NCI-H82 (cell line): Measurements from ENCODE around the gene DHRS13.
A peak's percentile ranks its signal among the peaks of the same experiment; 100 is the strongest.
"Not testable (repeated sequence)": the region's sequence is repeated elsewhere in the genome, so short reads cannot be mapped to it uniquely, and the experiment has no call there.

Source experiments
- DNase-seq: peaks from one replicate; lab custom pipeline; 2025; lab: John Stamatoyannopoulos, UW

The DHRS13 gene

GRCh38 chr17:28882154-28882895, 20.6 kb downstream of the DHRS13 start:
- no peak for DNase-seq

DNA sequence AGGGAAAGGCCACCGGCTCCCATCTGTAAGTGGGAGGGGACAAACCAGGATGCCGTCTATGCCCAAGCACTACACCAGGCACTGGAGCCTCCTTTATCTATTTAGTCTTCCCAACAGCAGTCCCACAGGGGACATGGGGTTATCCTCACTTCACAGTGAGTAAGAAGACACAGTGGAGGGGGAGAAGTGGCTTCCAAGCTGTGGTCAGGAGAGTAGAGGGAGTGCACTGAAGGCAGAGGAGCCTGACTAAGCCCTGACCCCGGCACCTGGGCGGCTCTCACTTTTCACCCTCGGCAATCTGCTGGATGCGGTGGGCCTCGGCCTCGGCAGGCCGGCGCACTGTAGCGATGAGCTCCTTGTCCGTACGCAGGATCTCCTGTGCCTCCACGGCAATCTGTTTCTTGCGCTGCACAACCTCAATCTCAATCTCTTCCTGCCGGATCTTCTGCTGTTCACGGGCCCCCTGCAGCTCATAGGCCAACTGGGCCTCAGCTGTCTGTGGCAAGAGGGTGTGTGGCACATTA, 21.3 kb downstream of the DHRS13 start:
- DNase-seq, result no peak

- no peak for DNase-seq
These were observed 22.3 kb downstream of the DHRS13 start for GRCh38 chr17:28880572-28880945.

DNA sequence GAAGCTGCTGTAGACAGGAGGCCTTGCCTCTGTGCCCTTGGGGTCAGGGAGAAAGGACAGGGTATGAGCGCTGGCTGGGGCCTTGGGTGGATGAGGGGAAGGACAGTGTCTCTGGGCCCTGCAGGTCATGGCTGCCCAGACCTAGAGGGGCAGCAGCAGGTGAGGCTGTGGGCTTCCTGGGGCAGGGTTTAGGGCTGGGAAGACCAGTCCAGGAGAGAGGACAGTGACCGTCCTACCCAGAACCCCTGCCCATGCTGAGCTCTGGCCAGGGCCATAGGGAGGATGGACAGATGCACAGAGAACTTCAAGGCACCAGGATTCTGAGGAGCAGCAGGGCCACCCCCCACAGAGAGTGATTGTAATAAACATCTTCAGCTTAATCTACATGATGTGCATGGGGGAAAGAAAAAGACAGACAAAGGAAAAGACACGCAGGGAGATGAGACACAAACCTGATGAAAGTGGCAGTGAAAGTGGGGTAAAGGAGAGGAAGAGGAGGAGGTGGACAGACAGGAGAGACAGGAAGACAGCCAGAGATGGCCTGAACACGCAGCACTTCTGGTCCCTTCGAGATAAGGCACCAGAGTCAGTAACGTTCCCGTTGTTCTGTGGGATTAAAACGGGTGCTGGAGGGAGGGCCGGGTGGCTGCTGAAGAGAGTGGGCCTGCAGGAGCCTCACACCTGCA, 22.9 kb downstream of the DHRS13 start:
- no peak for DNase-seq

- peak; percentile 82 for DNase-seq
These were observed 23.9 kb downstream of the DHRS13 start for GRCh38 chr17:28878981-28879380.

GRCh38 chr17:28878158-28878910, 24.5 kb downstream of the DHRS13 start:
- DNase-seq, result no peak

GRCh38 chr17:28877150-28877711, 25.6 kb downstream of the DHRS13 start:
- not testable (repeated sequence) for DNase-seq

DNA sequence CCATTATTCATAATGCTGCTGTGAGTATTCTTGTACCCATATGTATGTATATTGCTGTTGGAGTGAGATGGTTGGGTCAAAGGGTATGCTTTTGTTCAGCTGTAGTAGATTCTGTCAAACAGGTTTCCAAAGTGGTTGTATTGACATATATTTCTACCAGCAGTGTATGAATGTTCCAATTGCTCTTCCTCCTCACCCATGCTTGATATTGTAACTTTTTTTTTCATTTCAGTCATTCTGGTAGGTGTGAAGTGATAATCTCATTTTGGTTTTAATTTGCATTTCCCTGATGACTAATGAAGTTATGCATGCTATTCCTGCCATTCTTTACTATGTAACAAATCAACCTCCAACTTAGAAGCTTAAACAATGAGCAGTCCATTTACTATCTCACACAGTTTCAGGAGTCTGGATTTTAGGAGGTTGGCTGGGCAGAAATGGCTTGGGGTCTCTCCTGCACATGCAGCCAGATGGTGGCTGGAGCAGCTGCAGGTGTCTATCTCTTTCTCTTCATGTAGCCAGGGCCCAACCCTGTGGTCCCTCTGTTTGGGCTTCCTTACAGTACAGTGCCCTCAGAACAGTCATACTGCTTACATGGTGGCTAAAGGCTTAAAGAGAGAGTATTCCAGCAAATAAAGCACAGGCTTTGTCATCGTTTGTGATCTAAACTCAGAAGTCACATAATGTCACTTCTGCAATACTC, 26.9 kb downstream of the DHRS13 start:
- no peak for DNase-seq

GRCh38 chr17:28874750-28875149, 28.1 kb downstream of the DHRS13 start:
- no peak for DNase-seq

DNA sequence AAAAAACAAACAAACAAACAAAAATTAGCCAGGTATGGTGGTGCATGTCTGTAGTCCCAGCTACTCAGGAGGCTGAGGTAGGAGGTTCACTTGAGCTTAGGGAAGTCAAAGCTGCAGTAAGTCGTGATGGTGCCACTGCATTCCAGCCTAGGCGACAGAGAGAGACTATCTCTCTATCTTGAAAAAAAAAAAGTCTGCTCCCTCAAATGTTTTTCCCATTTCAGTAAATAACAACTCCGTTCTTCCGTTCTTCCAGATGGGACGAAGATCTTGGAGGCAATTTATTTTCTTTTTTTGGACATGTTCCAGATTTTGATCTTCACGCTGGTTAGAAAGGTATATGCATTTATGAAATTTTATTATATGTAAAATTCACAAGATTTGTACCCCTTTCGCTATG, 29.0 kb downstream of the DHRS13 start:
- no peak for DNase-seq

GRCh38 chr17:28871056-28871579, 31.8 kb downstream of the DHRS13 start:
- peak; percentile 81 for DNase-seq

- DNase-seq, result peak; percentile 71
These were observed 35.6 kb downstream of the DHRS13 start for GRCh38 chr17:28867276-28867675.

- no peak for DNase-seq
These were observed 36.7 kb downstream of the DHRS13 start for GRCh38 chr17:28865946-28866752.

DNA sequence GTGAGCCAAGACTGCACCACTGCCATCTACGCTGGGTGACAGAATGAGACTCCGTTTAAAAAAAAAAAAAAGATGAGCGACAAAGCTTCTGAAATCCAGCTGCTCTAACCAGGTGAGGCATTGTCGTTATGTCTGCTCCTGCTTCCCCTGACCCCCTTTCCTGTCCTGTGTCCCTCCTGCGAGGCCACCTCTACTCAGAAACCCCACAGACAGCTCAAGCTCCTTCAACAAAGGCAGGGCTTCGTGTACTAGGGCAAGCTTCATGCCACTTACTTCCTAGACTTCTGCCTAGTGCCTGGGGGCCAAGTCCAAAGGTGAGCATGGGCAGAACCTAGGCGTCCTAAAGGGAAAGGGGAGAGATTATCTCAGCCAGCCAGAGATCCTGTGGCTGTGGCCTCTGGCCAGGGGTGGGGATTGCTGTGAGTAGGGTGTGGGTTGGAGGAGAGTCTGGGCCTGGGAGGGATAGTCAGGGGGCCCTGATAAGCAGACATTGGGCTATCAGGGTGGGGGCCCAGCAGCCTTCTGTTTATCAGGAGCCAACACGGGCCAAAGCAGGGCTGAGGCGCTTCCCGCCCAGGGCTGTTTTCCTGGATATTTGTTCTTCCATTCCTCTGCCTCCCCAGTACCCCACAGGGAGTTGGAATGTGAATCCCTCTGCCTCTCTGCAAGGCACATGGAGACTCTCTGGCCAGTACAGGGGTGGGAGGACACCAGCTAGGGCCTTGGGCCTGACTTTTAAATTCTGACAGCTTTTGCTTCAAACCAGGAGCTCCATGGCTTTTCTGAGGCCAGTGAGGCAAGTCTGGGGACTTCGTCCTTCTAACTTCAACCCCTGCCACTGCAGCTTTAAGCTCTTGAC, 37.7 kb downstream of the DHRS13 start:
- no peak for DNase-seq

DNA sequence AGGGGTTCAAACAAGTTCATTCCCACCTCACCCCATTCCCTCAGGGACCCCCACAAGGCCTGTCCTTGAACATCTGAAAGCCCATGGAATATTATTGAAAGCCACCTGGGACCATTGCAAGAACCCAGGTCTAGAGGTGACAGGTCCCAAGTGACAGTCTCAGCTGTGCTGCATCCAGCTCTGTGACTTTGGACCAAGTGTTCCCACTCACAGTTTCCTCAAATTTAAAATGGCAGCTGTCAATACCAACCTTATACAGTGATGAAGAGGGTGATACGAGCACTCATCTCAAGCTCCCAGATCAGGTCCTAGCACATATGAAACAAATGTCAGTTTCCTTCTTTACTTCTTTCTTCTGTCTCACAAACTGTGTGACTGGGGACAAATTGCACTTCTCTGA, 38.9 kb downstream of the DHRS13 start:
- no peak for DNase-seq

GRCh38 chr17:28862561-28862960, 40.3 kb downstream of the DHRS13 start:
- no peak for DNase-seq

GRCh38 chr17:28861393-28862203, 41.3 kb downstream of the DHRS13 start:
- DNase-seq, result no peak

- no peak for DNase-seq
These were observed 42.5 kb downstream of the DHRS13 start for GRCh38 chr17:28860363-28860808.
